Cortex of kidney (tissue), 1 donor: ENCODE measurements around the gene HHLA2.

ENCODE experiments used
- DNase-seq: peaks from one replicate; lab custom pipeline; 2025; lab: John Stamatoyannopoulos, UW

The HHLA2 gene

GRCh38 chr3:108300103-108300849 lies 3.9 kb downstream of the HHLA2 start:
- no peak for DNase-seq

GRCh38 chr3:108301695-108302404 lies 5.5 kb downstream of the HHLA2 start:
- no peak for DNase-seq

GRCh38 chr3:108302570-108302969 lies 6.2 kb downstream of the HHLA2 start:
- DNase-seq: no peak

GRCh38 chr3:108305484-108306172 lies 9.3 kb downstream of the HHLA2 start:
- no peak for DNase-seq

- DNase-seq: no peak
Measured at GRCh38 chr3:108311797-108312196, 15.4 kb downstream of the HHLA2 start.

- DNase-seq: no peak
Measured at GRCh38 chr3:108312656-108313055, 16.3 kb downstream of the HHLA2 start.

GRCh38 chr3:108315767-108316301 lies 19.5 kb downstream of the HHLA2 start:
- DNase-seq: no peak

- DNase-seq: no peak
Measured at GRCh38 chr3:108319428-108320082, 23.2 kb downstream of the HHLA2 start.

GRCh38 chr3:108320746-108321350 lies 24.5 kb downstream of the HHLA2 start:
- no peak for DNase-seq

- no peak for DNase-seq
Measured at GRCh38 chr3:108322352-108322751, 26.0 kb downstream of the HHLA2 start.

GRCh38 chr3:108324177-108324576 lies 27.8 kb downstream of the HHLA2 start:
- no peak for DNase-seq

- no peak for DNase-seq
Measured at GRCh38 chr3:108327168-108327567, 30.8 kb downstream of the HHLA2 start.

- no peak for DNase-seq
Measured at GRCh38 chr3:108328821-108329486, 32.6 kb downstream of the HHLA2 start.

GRCh38 chr3:108329508-108329907 lies 33.2 kb downstream of the HHLA2 start:
- no peak for DNase-seq

GRCh38 chr3:108329947-108330346 lies 33.6 kb downstream of the HHLA2 start:
- no peak for DNase-seq

- DNase-seq: no peak
Measured at GRCh38 chr3:108331792-108332191, 35.4 kb downstream of the HHLA2 start.

- no peak for DNase-seq
Measured at GRCh38 chr3:108333961-108334360, 37.6 kb downstream of the HHLA2 start.

GRCh38 chr3:108334701-108335100 lies 38.4 kb downstream of the HHLA2 start:
- DNase-seq: no peak

- DNase-seq: no peak
Measured at GRCh38 chr3:108338901-108339545, 42.7 kb downstream of the HHLA2 start.

- no peak for DNase-seq
Measured at GRCh38 chr3:108341911-108342310, 45.6 kb downstream of the HHLA2 start.
